BLaER1 (cell line): ENCODE results near the gene CPZ.
A peak's percentile ranks its signal among the peaks of the same experiment; 100 is the strongest.

ENCODE experiments used
- H3K27ac ChIP-seq: shearing (Covaris generic); formaldehyde crosslinking; 2 replicates; pipeline ENCODE4 v1.8.1; 2022
- H3K27me3 ChIP-seq: shearing (Covaris generic); formaldehyde crosslinking; 2 replicates; pipeline ENCODE4 v1.8.1; 2022
- H3K36me3 ChIP-seq: shearing (Covaris generic); formaldehyde crosslinking; 2 replicates; pipeline ENCODE4 v1.8.1; 2022
- H3K4me1 ChIP-seq: shearing (Covaris generic); formaldehyde crosslinking; 2 replicates; pipeline ENCODE4 v1.8.1; 2022
- H3K4me2 ChIP-seq: shearing (Covaris generic); formaldehyde crosslinking; 2 replicates; pipeline ENCODE4 v1.8.1; 2022
- H3K4me3 ChIP-seq: shearing (Covaris generic); formaldehyde crosslinking; 2 replicates; pipeline ENCODE4 v1.8.1; 2022
- H3K9ac ChIP-seq: shearing (Covaris generic); formaldehyde crosslinking; 2 replicates; pipeline ENCODE4 v1.8.1; 2022
- H3K9me3 ChIP-seq: shearing (Covaris generic); formaldehyde crosslinking; 2 replicates; pipeline ENCODE4 v1.8.1; 2022
- H4K20me1 ChIP-seq: shearing (Covaris generic); formaldehyde crosslinking; 2 replicates; pipeline ENCODE4 v1.8.1; 2022
- Cebpa-rat ChIP-seq: shearing (Covaris generic); IDR thresholded peaks from 2 replicates; pipeline ENCODE4 v1.8.1; 2022

Gene CPZ

DNA sequence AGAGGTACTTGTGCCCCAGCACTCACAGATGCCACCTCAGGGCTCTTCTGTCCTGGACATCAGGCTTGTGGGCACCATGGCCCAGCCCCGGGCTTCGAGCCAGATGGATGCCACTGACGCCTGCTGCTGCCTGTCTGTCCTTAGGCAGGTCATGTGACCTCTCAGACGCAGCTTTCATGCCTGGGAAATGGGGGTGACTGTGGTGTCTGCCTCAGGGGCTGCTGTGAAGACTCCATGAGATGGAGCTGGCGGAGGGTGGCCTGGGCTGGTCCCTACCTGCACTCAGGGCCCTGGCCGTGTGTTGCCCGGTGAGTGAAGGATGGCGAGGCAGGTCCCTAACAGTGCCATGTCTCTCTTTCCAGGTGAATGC lies 6.5 kb downstream of the CPZ start:
- peaks cover 87% of the 10 kb centered on the region for H3K4me1 ChIP-seq
- H3K9ac ChIP-seq: peak overlapping the region; percentile 17; the same call in 1 of the 2 replicates
- H3K27ac ChIP-seq: peak overlapping the region; percentile 5; the same call in 1 of the 2 replicates
- H4K20me1 ChIP-seq: peaks cover 3% of the 10 kb centered on the region; the same call in 1 of the 2 replicates
- H3K27me3 ChIP-seq: peaks cover 8% of the 10 kb centered on the region
- H3K4me3 ChIP-seq: no peak overlapping the region
- H3K9me3 ChIP-seq: no peaks in the 10 kb centered on the region
- no peak for TF ChIP-seq Cebpa-rat
- no peaks in the 10 kb centered on the region for H3K36me3 ChIP-seq
- peak overlapping the region; percentile 82 for H3K4me2 ChIP-seq

DNA sequence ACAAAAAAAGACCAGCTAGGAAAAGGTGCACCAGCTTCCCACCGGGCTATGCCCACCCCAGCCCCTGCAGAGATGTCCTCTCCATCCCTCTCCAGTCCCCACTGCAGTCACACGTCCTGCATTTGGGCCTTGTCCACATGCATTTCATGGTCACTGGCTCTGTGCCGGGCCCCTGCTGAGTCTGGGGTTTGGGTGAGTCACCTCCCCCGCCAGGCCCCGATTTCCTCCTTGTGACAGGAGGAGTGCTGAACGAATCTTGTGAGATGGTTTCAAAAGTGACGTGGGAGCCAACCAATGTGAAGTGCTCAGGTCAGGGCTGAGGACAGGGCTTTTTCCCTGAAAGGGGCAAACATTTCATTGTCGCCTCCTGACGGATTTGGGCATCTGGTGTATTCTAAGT lies 7.1 kb downstream of the CPZ start:
- peaks cover 89% of the 10 kb centered on the region for H3K4me1 ChIP-seq
- no peak overlapping the region for H3K4me3 ChIP-seq
- TF ChIP-seq Cebpa-rat: no peak
- H3K9ac ChIP-seq: no peak overlapping the region
- no peaks in the 10 kb centered on the region for H4K20me1 ChIP-seq
- H3K9me3 ChIP-seq: no peaks in the 10 kb centered on the region
- H3K36me3 ChIP-seq: no peaks in the 10 kb centered on the region
- H3K4me2 ChIP-seq: peak overlapping the region; percentile 82
- H3K27me3 ChIP-seq: 0 out of 2 replicates have a peak, but pooled peaks cover 4% of the 10 kb centered on the region
- no peak overlapping the region for H3K27ac ChIP-seq

GRCh38 chr4:8600266-8600665 lies 7.7 kb downstream of the CPZ start:
- H3K36me3 ChIP-seq: no peaks in the 10 kb centered on the region
- H3K9ac ChIP-seq: no peak overlapping the region
- no peaks in the 10 kb centered on the region for H4K20me1 ChIP-seq
- 0 out of 2 replicates have a peak, but pooled peaks cover 4% of the 10 kb centered on the region for H3K27me3 ChIP-seq
- H3K4me1 ChIP-seq: peaks cover 89% of the 10 kb centered on the region
- no peaks in the 10 kb centered on the region for H3K9me3 ChIP-seq
- no peak overlapping the region for H3K4me3 ChIP-seq
- H3K27ac ChIP-seq: peak overlapping the region; percentile 86; the same call in 1 of the 2 replicates
- peak overlapping the region; percentile 82 for H3K4me2 ChIP-seq
- no peak for TF ChIP-seq Cebpa-rat

GRCh38 chr4:8600686-8601085 lies 8.1 kb downstream of the CPZ start:
- Histone ChIP-seq H3K36me3 (no peaks in the 10 kb centered on the region), H4K20me1 (no peaks in the 10 kb centered on the region), H3K27ac (peak overlapping the region; percentile 86; the same call in 1 of the 2 replicates), H3K9me3 (no peaks in the 10 kb centered on the region), H3K4me1 (peaks cover 87% of the 10 kb centered on the region), H3K27me3 (0 out of 2 replicates have a peak, but pooled peaks cover 4% of the 10 kb centered on the region), H3K4me3 (no peak overlapping the region), H3K4me2 (peak overlapping the region; percentile 82), H3K9ac (no peak overlapping the region)
- no peak for TF ChIP-seq Cebpa-rat

GRCh38 chr4:8601086-8601485 lies 8.5 kb downstream of the CPZ start:
- H3K4me2 ChIP-seq: peak overlapping the region; percentile 82
- H3K9ac ChIP-seq: no peak overlapping the region
- no peaks in the 10 kb centered on the region for H3K9me3 ChIP-seq
- peaks cover 88% of the 10 kb centered on the region for H3K4me1 ChIP-seq
- H3K36me3 ChIP-seq: no peaks in the 10 kb centered on the region
- H3K4me3 ChIP-seq: no peak overlapping the region
- no peaks in the 10 kb centered on the region for H4K20me1 ChIP-seq
- 0 out of 2 replicates have a peak, but pooled peaks cover 4% of the 10 kb centered on the region for H3K27me3 ChIP-seq
- TF ChIP-seq Cebpa-rat: no peak
- peak overlapping the region; percentile 86 for H3K27ac ChIP-seq

DNA sequence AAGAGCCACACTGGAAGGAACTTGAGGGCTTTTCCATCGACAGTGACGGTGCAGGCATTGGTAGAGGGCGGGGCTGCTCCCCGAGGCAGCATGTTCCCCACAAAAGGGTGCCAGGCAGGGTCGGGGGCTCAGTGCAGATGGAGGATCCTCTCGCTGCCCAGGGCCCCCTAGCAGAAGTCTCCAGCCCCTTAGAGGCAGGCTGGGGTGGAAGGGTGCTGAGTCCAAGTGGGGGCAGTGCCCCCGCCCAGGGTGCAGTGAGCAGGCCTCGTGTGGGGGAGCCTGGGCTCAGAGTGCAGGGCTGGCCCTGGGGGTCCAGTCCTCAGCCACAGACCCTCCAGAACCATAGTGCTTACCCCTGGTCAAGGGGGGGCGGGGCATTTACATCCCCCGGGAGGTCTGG lies 9.0 kb downstream of the CPZ start:
- TF ChIP-seq Cebpa-rat: no peak
- 0 out of 2 replicates have a peak, but pooled peaks cover 4% of the 10 kb centered on the region for H3K27me3 ChIP-seq
- H3K27ac ChIP-seq: peak overlapping the region; percentile 86
- H3K9ac ChIP-seq: no peak overlapping the region
- H3K4me2 ChIP-seq: peak overlapping the region; percentile 82
- H3K4me3 ChIP-seq: no peak overlapping the region
- H4K20me1 ChIP-seq: no peaks in the 10 kb centered on the region
- H3K4me1 ChIP-seq: peaks cover 93% of the 10 kb centered on the region
- H3K36me3 ChIP-seq: no peaks in the 10 kb centered on the region
- no peaks in the 10 kb centered on the region for H3K9me3 ChIP-seq

DNA sequence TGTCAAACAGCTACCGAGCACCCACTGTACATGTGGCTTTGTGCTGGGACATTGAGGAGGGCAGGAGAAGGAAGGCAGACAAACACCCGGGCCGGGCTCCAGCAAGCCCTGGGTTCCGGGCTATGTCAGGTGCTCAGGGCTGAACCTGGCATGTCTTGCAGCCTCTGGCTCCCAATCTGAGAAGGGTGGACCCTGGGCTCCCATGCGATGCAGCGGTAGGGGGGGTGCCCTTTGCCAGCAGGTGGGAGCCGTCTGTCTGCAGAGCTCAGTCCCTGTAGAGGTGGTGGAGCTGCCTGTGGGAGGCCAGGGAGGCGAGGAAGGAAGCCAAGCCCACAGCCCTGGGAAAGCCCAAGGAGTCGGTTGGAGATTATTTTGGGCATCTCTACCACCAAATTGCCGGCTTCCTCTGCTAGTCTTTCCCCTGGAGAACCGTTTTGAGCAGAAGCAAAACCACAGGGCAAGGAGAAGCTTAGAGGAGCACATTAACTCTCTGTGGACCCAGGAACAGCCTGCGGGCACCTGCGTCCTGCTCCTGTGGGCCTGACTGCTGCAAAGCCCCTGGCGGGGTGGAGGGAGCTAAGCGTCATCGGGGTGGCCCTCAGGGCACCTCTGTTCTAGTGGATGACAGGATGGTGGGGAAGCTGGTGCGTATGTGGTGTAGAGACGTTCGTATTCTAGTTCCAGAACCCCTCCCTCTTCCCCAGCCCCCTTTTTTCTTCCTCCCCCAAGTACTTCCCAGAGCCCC lies 10.3 kb downstream of the CPZ start:
- H3K9ac ChIP-seq: peak overlapping the region; percentile 1; the same call in 1 of the 2 replicates
- H3K36me3 ChIP-seq: no peaks in the 10 kb centered on the region
- no peaks in the 10 kb centered on the region for H4K20me1 ChIP-seq
- peak overlapping the region; percentile 20; the same call in 1 of the 2 replicates for H3K4me3 ChIP-seq
- H3K9me3 ChIP-seq: no peaks in the 10 kb centered on the region
- peaks cover 98% of the 10 kb centered on the region for H3K4me1 ChIP-seq
- no peaks in the 10 kb centered on the region for H3K27me3 ChIP-seq
- H3K4me2 ChIP-seq: peak overlapping the region; percentile 82
- TF ChIP-seq Cebpa-rat: no peak
- H3K27ac ChIP-seq: peak overlapping the region; percentile 86

DNA sequence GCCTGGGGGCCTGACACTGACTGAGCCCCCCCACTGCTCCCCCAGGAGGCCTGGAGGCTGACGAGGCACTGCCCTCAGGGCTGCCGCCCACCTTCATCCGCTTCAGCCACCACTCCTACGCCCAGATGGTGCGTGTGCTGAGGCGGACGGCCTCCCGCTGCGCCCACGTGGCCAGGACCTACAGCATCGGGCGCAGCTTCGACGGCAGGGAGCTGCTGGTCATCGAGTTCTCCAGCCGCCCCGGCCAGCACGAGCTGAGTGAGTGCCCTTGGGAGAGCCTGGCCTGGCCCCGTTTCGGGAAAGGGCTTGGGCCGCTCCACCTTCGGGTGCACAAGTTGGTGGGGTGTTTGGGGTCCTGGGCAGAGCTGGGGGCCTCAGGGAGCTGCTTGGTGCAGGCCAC lies 11.4 kb downstream of the CPZ start:
- H3K4me3 ChIP-seq: 0 out of 2 replicates have a peak overlapping the region, but pooled peaks have one; percentile 20

DNA sequence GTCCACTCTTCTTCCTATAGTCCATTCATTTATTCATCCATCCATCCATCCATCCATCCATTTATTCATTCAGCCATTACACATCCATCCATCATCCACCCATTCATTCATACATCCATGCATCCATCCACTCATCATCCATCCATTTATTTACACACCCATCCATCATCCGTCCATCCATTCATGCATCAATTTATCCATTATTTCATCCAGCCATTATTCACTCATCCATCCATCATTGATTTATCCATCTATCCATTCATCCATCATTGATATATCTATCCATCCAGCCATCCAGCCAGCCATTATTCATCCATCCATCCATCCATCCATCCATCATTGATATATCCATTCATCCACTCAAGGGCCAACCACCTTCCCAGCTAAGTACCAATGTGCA lies 12.7 kb downstream of the CPZ start:
- Histone ChIP-seq H4K20me1 (no peaks in the 10 kb centered on the region), H3K9ac (no peak overlapping the region), H3K4me3 (no peak overlapping the region), H3K27ac (no peak overlapping the region), H3K36me3 (no peaks in the 10 kb centered on the region), H3K4me1 (peaks cover 98% of the 10 kb centered on the region), H3K9me3 (no peaks in the 10 kb centered on the region), H3K27me3 (no peaks in the 10 kb centered on the region), H3K4me2 (peak overlapping the region; percentile 82)
- no peak for TF ChIP-seq Cebpa-rat

More for the DNA sequence above, 11.4 kb downstream of the CPZ start:
- Histone ChIP-seq H4K20me1 (no peaks in the 10 kb centered on the region), H3K4me2 (peak overlapping the region; percentile 82), H3K4me1 (peaks cover 98% of the 10 kb centered on the region), H3K27me3 (no peaks in the 10 kb centered on the region), H3K27ac (peak overlapping the region; percentile 86), H3K36me3 (no peaks in the 10 kb centered on the region), H3K9me3 (no peaks in the 10 kb centered on the region), H3K9ac (peak overlapping the region; percentile 50; the same call in 1 of the 2 replicates)
- TF ChIP-seq Cebpa-rat: no peak

GRCh38 chr4:8606476-8606875 lies 13.9 kb downstream of the CPZ start:
- Histone ChIP-seq H3K27ac (peak overlapping the region; percentile 18; the same call in 1 of the 2 replicates), H3K4me3 (no peak overlapping the region), H3K9ac (no peak overlapping the region), H3K4me2 (no peak overlapping the region), H3K27me3 (no peaks in the 10 kb centered on the region), H3K4me1 (peaks cover 98% of the 10 kb centered on the region), H4K20me1 (no peaks in the 10 kb centered on the region), H3K9me3 (no peaks in the 10 kb centered on the region), H3K36me3 (no peaks in the 10 kb centered on the region)
- no peak for TF ChIP-seq Cebpa-rat
